KMS-11 (cell line): ENCODE results near the gene GRIPAP1.

Experiments used
- H2AFZ ChIP-seq: fragments of 200-600 bp; sonication (generic); 2 replicates; pipeline ENCODE4 v1.6.1; 2016; ENCODE audit warnings: antibody characterized with exemption, mixed run types, low read depth
- H3K27ac ChIP-seq: fragments of 200-600 bp; sonication (generic); 2 replicates; pipeline ENCODE4 v1.6.1; 2016; ENCODE audit warnings: mild to moderate bottlenecking, mixed run types
- H3K27me3 ChIP-seq: fragments of 200-600 bp; sonication (generic); 2 replicates; pipeline ENCODE4 v1.6.1; 2017; ENCODE audit warnings: mild to moderate bottlenecking, low read depth, mixed run types, moderate library complexity; ENCODE audit not compliant: insufficient read depth
- H3K36me3 ChIP-seq: fragments of 200-600 bp; sonication (generic); 2 replicates; pipeline ENCODE4 v1.6.1; 2017; ENCODE audit warnings: mild to moderate bottlenecking, mixed run types; ENCODE audit not compliant: insufficient read depth
- H3K4me1 ChIP-seq: fragments of 200-600 bp; sonication (generic); 2 replicates; pipeline ENCODE4 v1.6.1; 2016; ENCODE audit warnings: mild to moderate bottlenecking, low read depth, mixed run types; ENCODE audit not compliant: poor library complexity, severe bottlenecking
- H3K4me2 ChIP-seq: fragments of 200-600 bp; sonication (generic); 2 replicates; pipeline ENCODE4 v1.7.0; 2016; ENCODE audit warnings: mild to moderate bottlenecking, mixed run types
- H3K4me3 ChIP-seq: fragments of 200-600 bp; sonication (generic); IDR thresholded peaks from 2 replicates; pipeline ENCODE4 v1.6.1; 2017; ENCODE audit warnings: low read depth, low read length, mixed read lengths; ENCODE audit not compliant: insufficient read depth
- H3K79me2 ChIP-seq: fragments of 200-600 bp; sonication (generic); 2 replicates; pipeline ENCODE4 v1.6.1; 2016; ENCODE audit warnings: low read depth, mixed run types; ENCODE audit not compliant: insufficient read depth
- H3K9ac ChIP-seq: fragments of 200-600 bp; sonication (generic); 2 replicates; pipeline ENCODE4 v1.6.1; 2016; ENCODE audit warnings: mild to moderate bottlenecking, mixed run types
- H4K20me1 ChIP-seq: fragments of 200-600 bp; sonication (generic); 2 replicates; pipeline ENCODE4 v1.6.1; 2016; ENCODE audit warnings: mild to moderate bottlenecking, mixed run types; ENCODE audit not compliant: insufficient read depth
- TF ChIP-seq, protein P1 (sequence below): fragments of 200-600 bp; sonication (generic); conservative IDR thresholded peaks from 2 replicates; pipeline ENCODE4 v1.6.1; 2017; ENCODE audit warnings: low read depth, mild to moderate bottlenecking, antibody characterized with exemption, low read length, moderate library complexity, mixed read lengths

Gene GRIPAP1

GRCh38 chrX:48992341-48992740, 9.7 kb downstream of the GRIPAP1 start:
- Histone ChIP-seq H3K4me3 (no peak overlapping the region), H3K4me2 (no peak overlapping the region), H3K4me1 (no peaks in the 10 kb centered on the region), H3K27ac (no peak overlapping the region), H4K20me1 (no peaks in the 10 kb centered on the region), H3K79me2 (no peaks in the 10 kb centered on the region), H3K36me3 (no peaks in the 10 kb centered on the region), H3K27me3 (no peaks in the 10 kb centered on the region), H2AFZ (no peak overlapping the region), H3K9ac (no peak overlapping the region)
- TF ChIP-seq, protein P1, sequence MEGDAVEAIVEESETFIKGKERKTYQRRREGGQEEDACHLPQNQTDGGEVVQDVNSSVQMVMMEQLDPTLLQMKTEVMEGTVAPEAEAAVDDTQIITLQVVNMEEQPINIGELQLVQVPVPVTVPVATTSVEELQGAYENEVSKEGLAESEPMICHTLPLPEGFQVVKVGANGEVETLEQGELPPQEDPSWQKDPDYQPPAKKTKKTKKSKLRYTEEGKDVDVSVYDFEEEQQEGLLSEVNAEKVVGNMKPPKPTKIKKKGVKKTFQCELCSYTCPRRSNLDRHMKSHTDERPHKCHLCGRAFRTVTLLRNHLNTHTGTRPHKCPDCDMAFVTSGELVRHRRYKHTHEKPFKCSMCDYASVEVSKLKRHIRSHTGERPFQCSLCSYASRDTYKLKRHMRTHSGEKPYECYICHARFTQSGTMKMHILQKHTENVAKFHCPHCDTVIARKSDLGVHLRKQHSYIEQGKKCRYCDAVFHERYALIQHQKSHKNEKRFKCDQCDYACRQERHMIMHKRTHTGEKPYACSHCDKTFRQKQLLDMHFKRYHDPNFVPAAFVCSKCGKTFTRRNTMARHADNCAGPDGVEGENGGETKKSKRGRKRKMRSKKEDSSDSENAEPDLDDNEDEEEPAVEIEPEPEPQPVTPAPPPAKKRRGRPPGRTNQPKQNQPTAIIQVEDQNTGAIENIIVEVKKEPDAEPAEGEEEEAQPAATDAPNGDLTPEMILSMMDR: no peak

GRCh38 chrX:48989483-48989882, 12.6 kb downstream of the GRIPAP1 start:
- Histone ChIP-seq H3K79me2 (no peaks in the 10 kb centered on the region), H3K27ac (no peak overlapping the region), H3K27me3 (no peaks in the 10 kb centered on the region), H3K4me3 (no peak overlapping the region), H2AFZ (no peak overlapping the region), H4K20me1 (no peaks in the 10 kb centered on the region), H3K9ac (no peak overlapping the region), H3K4me1 (no peaks in the 10 kb centered on the region), H3K36me3 (no peaks in the 10 kb centered on the region), H3K4me2 (no peak overlapping the region)
- TF ChIP-seq, protein P1: no peak

DNA sequence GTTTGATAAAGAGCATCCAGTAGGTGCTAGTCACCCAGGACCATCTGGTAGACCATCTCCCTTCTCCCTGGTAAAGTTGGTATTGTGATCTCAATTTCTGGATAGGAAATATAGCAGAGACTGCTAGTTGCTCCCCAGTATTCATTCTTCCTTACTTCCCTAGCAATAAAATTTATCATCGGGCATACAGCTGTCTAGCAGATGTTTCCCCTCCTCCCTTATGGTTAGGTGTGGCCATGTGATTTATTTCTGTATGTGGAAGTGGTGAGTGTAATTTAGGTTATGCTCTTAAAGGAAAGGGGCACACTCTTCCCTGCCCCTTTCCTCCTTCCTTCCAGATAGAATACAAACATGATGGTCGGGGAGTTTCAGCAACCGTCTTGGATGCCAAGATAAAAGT, 18.2 kb downstream of the GRIPAP1 start:
- Histone ChIP-seq H3K9ac (no peak overlapping the region), H2AFZ (no peak overlapping the region), H3K27ac (no peak overlapping the region), H3K4me3 (no peak overlapping the region), H4K20me1 (no peaks in the 10 kb centered on the region), H3K4me1 (no peaks in the 10 kb centered on the region), H3K4me2 (no peak overlapping the region), H3K79me2 (no peaks in the 10 kb centered on the region), H3K36me3 (no peaks in the 10 kb centered on the region), H3K27me3 (no peaks in the 10 kb centered on the region)
- TF ChIP-seq, protein P1: no peak

DNA sequence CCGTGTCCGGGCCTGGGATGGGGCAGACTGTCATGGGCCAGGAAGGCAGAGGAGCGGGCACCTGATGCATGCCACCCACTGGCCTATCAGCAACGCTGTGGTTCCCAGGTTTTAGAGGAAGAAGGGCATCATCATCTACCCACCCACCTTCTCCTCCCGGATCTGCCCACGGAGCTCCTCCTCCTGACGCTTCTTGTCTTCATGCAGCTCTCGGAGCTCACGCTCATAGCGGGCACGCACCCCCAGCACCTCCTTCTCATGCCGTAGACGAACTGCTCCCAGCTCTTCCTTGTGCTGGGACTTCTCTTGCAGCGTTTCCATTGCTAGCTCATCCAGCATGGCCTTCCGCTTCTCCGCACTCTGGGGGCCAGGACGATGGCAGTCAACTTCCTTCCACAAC, 19.0 kb downstream of the GRIPAP1 start:
- H3K36me3 ChIP-seq: no peaks in the 10 kb centered on the region
- H3K4me2 ChIP-seq: no peak overlapping the region
- no peaks in the 10 kb centered on the region for H3K4me1 ChIP-seq

More for the DNA sequence above, 19.0 kb downstream of the GRIPAP1 start:
- H3K9ac ChIP-seq: no peak overlapping the region
- H3K79me2 ChIP-seq: no peaks in the 10 kb centered on the region
- no peaks in the 10 kb centered on the region for H3K27me3 ChIP-seq
- H2AFZ ChIP-seq: no peak overlapping the region
- no peaks in the 10 kb centered on the region for H4K20me1 ChIP-seq
- TF ChIP-seq, protein P1: no peak
- H3K27ac ChIP-seq: no peak overlapping the region
- no peak overlapping the region for H3K4me3 ChIP-seq
